Liver (tissue), 9 donors: ENCODE data around the gene GNPTG. TPM values are rescaled to one million over a fixed set of nuclear protein-coding genes. Genes with fewer than 3 reads are reported as not detected.

Experiments used
- DNase-seq: peaks from one replicate; pipeline ENCODE4 v3.0.0-alpha.2; 2017; ENCODE audit warnings: low spot score
- H3K27ac ChIP-seq, 2 donors: one replicate each; pipeline ENCODE4 v1.7.0; 2013; ENCODE audit warnings: inconsistent platforms in 2 of 2, low read length in 2 of 2, control low read depth in 1 of 2, low read depth in 1 of 2, mild to moderate bottlenecking in 1 of 2
- H3K27me3 ChIP-seq, 4 donors: one replicate each; pipeline versions ENCODE4 v1.6.1 to v1.7.0; 2013; ENCODE audit warnings: low read length in 3 of 4, inconsistent platforms in 1 of 4, mild to moderate bottlenecking in 1 of 4, moderate library complexity in 1 of 4; ENCODE audit not compliant: control insufficient read depth in 4 of 4, insufficient read depth in 4 of 4
- H3K36me3 ChIP-seq, 4 donors: one replicate each; pipeline versions ENCODE4 v1.6.1 to v1.7.0; 2013; ENCODE audit warnings: low read length in 3 of 4, mild to moderate bottlenecking in 3 of 4, low read depth in 1 of 4, moderate library complexity in 1 of 4; ENCODE audit not compliant: control insufficient read depth in 4 of 4, insufficient read depth in 3 of 4
- H3K4me1 ChIP-seq, 4 donors: one replicate each; pipeline versions ENCODE4 v1.6.1 to v1.7.0; 2013; ENCODE audit warnings: low read length in 3 of 4, mild to moderate bottlenecking in 3 of 4, moderate library complexity in 1 of 4; ENCODE audit not compliant: control insufficient read depth in 4 of 4, insufficient read depth in 4 of 4
- H3K4me3 ChIP-seq, 3 donors: one replicate each; pipeline versions ENCODE4 v1.6.1 to v1.7.0; 2013; ENCODE audit warnings: low read length in 3 of 3, control low read depth in 1 of 3, low read depth in 1 of 3, mild to moderate bottlenecking in 1 of 3
- H3K9ac ChIP-seq, 2 donors: one replicate each; pipeline ENCODE4 v1.7.0; 2013; ENCODE audit warnings: low read length in 2 of 2, mild to moderate bottlenecking in 2 of 2, moderate library complexity in 2 of 2, control low read depth in 1 of 2, low read depth in 1 of 2
- H3K9me3 ChIP-seq, 4 donors: one replicate each; pipeline versions ENCODE4 v1.6.1 to v1.7.0; 2013; ENCODE audit warnings: low read length in 3 of 4; ENCODE audit not compliant: control insufficient read depth in 4 of 4
- EGR1 ChIP-seq, 2 donors: IDR thresholded peaks; 2 replicates each; pipeline ENCODE4 v1.6.1; 2016 to 2018; ENCODE audit warnings: antibody characterized with exemption in 2 of 2, low read depth in 2 of 2
- FOXA1 ChIP-seq: IDR thresholded peaks from 2 replicates; pipeline ENCODE4 v1.6.1; 2016; ENCODE audit warnings: antibody characterized with exemption
- GABPA ChIP-seq, 2 donors: IDR thresholded peaks in 1 of 2; conservative IDR thresholded peaks in 1 of 2; 2 replicates each; pipeline ENCODE4 v1.6.1; 2016; ENCODE audit warnings: antibody characterized with exemption in 2 of 2, mild to moderate bottlenecking in 1 of 2, moderate library complexity in 1 of 2
- HNF4A ChIP-seq, 2 donors: conservative IDR thresholded peaks; 2 replicates each; pipeline ENCODE4 v1.6.1; 2016; ENCODE audit warnings: antibody characterized with exemption in 2 of 2, mild to moderate bottlenecking in 2 of 2
- HNF4G ChIP-seq: IDR thresholded peaks from 2 replicates; pipeline ENCODE4 v1.6.1; 2016; ENCODE audit warnings: antibody characterized with exemption
- JUND ChIP-seq, 2 donors: IDR thresholded peaks; 2 replicates each; pipeline ENCODE4 v1.6.1; 2016; ENCODE audit warnings: antibody characterized with exemption in 2 of 2
- NR2F2 ChIP-seq: IDR thresholded peaks from 2 replicates; pipeline ENCODE4 v1.6.1; 2016; ENCODE audit warnings: antibody characterized with exemption
- RXRA ChIP-seq, 2 donors: IDR thresholded peaks; 2 replicates each; pipeline ENCODE4 v1.6.1; 2017 to 2018; ENCODE audit warnings: antibody characterized with exemption in 2 of 2, mild to moderate bottlenecking in 1 of 2
- SP1 ChIP-seq: IDR thresholded peaks from 2 replicates; pipeline ENCODE4 v1.6.1; 2018; ENCODE audit warnings: antibody characterized with exemption, mild to moderate bottlenecking
- WGBS: extraction: QIAGEN DNeasy Blood & Tissue Kit; methylation state at CpG from one replicate; pipeline ENCODE4 v1.1.7; 2013; 5-methylcytosine and 5-hydroxymethylcytosine counted together
- polyA plus RNA-seq, 2 donors: library from polyadenylated mRNA; stranded (reverse) in 1 of 2; unstranded in 1 of 2; fragments of 200-250 nt in 1 of 2; fragments of >200 nt in 1 of 2; fragmentation: Nextera tagmentation in 1 of 2; extraction: Ambion mirVana in 1 of 2; gene quantifications; one replicate each; pipeline versions ENCODE4 v1.2.1 to v1.2.3, GENCODE V29; 2013 to 2015
- total RNA-seq, 2 donors: library from RNA; depleted of rRNA; stranded (reverse); fragments of >200 nt; gene quantifications; one replicate each; pipeline ENCODE4 v1.2.3, GENCODE V29; 2014
- TF ChIP-seq, protein P1 (sequence below): IDR thresholded peaks from 2 replicates; pipeline ENCODE4 v1.6.1; 2016; ENCODE audit warnings: antibody characterized with exemption
- TF ChIP-seq, protein P2 (sequence below): IDR thresholded peaks from 2 replicates; pipeline ENCODE4 v1.6.1; 2016; ENCODE audit warnings: antibody characterized with exemption
- TF ChIP-seq, protein P3 (sequence below): fragments of 150-350 bp; IDR thresholded peaks from 2 replicates; pipeline ENCODE4 v1.5.1; 2017; ENCODE audit warnings: improper control_type of control experiment, low read depth, low read length; ENCODE audit not compliant: missing input control
- TF ChIP-seq, protein P4 (sequence below): IDR thresholded peaks from 2 replicates; pipeline ENCODE4 v1.6.1; 2016; ENCODE audit warnings: antibody characterized with exemption
- donor health status: healthy.
- donor health status: healthy.
- donor health status: healthy.
- donor health status: healthy.
- donor health status: healthy.

The GNPTG gene
- total and polyA plus RNA-seq, 4 donors, result 24.4 to 79.6 (median 41.0) TPM

DNA sequence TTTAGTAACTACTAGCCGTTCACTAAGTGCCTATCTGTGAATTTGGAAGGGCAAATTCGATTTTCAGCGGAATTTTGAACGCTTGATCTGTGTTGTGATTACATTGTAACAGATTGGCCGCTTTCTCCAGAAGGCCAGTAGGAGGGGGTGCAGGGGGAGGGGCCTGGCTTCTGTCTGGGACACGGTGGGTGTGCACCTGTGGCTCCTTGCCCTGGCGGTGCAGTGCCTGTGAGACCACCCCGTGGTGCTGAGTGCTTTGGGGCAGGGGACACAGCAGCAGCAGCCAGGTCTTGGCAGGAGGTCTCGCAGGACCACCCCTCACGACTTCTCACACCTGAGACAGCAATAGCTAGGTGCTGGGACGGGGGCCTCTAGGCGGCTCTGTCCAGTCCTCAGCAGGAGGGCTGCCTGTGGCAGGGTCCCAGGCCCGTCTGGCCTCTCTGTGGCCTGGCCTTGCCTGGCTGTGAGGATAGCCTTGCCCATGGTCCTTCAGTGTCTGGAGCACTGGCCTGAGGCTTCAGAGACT, 40.5 kb upstream of the GNPTG start:
- peak overlapping the region; percentile 14 to 99 (median 58) for H3K4me3 ChIP-seq
- DNase-seq, result no peak
- TF ChIP-seq, protein P1, sequence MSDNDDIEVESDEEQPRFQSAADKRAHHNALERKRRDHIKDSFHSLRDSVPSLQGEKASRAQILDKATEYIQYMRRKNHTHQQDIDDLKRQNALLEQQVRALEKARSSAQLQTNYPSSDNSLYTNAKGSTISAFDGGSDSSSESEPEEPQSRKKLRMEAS, result no peak
- TF ChIP-seq HNF4G, result no peak
- TF ChIP-seq GABPA (IDR thresholded peaks at IDR 0.05 in 1 of 2, conservative IDR thresholded peaks at IDR 0.05 in 1 of 2), result no peak
- TF ChIP-seq JUND (IDR thresholded peaks at IDR 0.05), result no peak
- TF ChIP-seq EGR1 (IDR thresholded peaks at IDR 0.05; ENCODE audit: low read depth in 2 of 2), result no peak
- TF ChIP-seq, protein P2, sequence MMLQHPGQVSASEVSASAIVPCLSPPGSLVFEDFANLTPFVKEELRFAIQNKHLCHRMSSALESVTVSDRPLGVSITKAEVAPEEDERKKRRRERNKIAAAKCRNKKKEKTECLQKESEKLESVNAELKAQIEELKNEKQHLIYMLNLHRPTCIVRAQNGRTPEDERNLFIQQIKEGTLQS, result no peak
- TF ChIP-seq NR2F2, result no peak
- no peak overlapping the region for H3K27ac ChIP-seq
- WGBS, result 21% methylated on average over 13 of the region's 13 CpGs
- H3K9me3 ChIP-seq, result no peaks in the 10 kb centered on the region
- peaks cover 12 to 20% (median 16%) of the 10 kb centered on the region in 4 donors for H3K36me3 ChIP-seq
- H3K4me1 ChIP-seq, result peaks cover 9 to 44% (median 34%) of the 10 kb centered on the region in 4 donors
- H3K27me3 ChIP-seq, result no peaks in the 10 kb centered on the region
- H3K9ac ChIP-seq, result peak overlapping the region; percentile 51 to 87

DNA sequence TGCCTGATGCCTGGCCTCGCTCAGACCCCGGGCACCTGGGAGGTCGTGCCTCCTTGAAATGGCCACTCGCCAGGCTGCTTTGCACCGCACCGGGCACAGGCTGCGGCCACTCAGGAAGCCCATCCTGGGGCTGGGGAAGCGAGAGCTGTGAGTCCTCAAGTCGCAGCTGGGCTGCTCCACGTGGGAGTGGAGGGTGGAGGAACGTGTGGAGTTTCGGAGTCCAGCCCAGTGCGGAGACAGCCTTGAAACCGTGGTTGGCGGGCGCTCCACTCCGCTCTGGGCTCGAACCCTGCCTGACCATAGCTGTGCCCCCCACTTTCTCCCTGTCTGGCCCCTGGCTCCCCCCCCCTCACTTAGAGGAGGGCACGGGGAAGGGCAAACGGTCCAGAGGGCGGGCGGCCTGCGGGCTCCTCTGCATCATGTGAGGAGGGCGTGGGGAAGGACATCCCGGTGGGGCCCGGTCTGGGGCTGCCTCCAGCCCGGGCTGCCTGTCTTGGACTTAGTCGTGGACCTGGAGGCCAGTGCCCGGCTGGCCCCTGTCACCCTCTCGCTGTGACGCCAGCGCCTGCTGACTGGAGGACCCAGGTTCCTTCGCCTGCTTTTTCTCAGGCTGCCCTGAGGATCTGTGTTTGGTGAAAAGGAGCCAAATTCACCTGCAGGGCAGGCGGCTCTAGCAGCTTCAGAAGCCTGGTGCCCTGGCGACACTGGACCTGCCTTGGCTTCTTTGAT, 39.8 kb upstream of the GNPTG start:
- H3K4me1 ChIP-seq, result peaks cover 9 to 44% (median 34%) of the 10 kb centered on the region in 4 donors
- peak overlapping the region in 1 of 2 donors; percentile 87 for H3K9ac ChIP-seq

More for the DNA sequence above, 39.8 kb upstream of the GNPTG start:
- no peaks in the 10 kb centered on the region for H3K27me3 ChIP-seq
- peaks cover 18 to 26% (median 18%) of the 10 kb centered on the region in 4 donors for H3K36me3 ChIP-seq
- peak overlapping the region in 2 of 3 donors; percentile 22 to 58 for H3K4me3 ChIP-seq
- no peak for DNase-seq
- 28% methylated on average over 35 of the region's 35 CpGs for WGBS
- H3K9me3 ChIP-seq, result no peaks in the 10 kb centered on the region
- TF ChIP-seq, protein P3, sequence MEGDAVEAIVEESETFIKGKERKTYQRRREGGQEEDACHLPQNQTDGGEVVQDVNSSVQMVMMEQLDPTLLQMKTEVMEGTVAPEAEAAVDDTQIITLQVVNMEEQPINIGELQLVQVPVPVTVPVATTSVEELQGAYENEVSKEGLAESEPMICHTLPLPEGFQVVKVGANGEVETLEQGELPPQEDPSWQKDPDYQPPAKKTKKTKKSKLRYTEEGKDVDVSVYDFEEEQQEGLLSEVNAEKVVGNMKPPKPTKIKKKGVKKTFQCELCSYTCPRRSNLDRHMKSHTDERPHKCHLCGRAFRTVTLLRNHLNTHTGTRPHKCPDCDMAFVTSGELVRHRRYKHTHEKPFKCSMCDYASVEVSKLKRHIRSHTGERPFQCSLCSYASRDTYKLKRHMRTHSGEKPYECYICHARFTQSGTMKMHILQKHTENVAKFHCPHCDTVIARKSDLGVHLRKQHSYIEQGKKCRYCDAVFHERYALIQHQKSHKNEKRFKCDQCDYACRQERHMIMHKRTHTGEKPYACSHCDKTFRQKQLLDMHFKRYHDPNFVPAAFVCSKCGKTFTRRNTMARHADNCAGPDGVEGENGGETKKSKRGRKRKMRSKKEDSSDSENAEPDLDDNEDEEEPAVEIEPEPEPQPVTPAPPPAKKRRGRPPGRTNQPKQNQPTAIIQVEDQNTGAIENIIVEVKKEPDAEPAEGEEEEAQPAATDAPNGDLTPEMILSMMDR, result no peak
- no peak for TF ChIP-seq JUND (IDR thresholded peaks at IDR 0.05)
- no peak for TF ChIP-seq FOXA1
- TF ChIP-seq HNF4G, result no peak
- no peak for TF ChIP-seq SP1
- TF ChIP-seq, protein P4, sequence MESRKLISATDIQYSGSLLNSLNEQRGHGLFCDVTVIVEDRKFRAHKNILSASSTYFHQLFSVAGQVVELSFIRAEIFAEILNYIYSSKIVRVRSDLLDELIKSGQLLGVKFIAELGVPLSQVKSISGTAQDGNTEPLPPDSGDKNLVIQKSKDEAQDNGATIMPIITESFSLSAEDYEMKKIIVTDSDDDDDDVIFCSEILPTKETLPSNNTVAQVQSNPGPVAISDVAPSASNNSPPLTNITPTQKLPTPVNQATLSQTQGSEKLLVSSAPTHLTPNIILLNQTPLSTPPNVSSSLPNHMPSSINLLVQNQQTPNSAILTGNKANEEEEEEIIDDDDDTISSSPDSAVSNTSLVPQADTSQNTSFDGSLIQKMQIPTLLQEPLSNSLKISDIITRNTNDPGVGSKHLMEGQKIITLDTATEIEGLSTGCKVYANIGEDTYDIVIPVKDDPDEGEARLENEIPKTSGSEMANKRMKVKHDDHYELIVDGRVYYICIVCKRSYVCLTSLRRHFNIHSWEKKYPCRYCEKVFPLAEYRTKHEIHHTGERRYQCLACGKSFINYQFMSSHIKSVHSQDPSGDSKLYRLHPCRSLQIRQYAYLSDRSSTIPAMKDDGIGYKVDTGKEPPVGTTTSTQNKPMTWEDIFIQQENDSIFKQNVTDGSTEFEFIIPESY, result no peak
- TF ChIP-seq RXRA (IDR thresholded peaks at IDR 0.05), result no peak
- no peak for TF ChIP-seq HNF4A (conservative IDR thresholded peaks at IDR 0.05)
- H3K27ac ChIP-seq, result no peak overlapping the region
